Naive thymus-derived CD4-positive, alpha-beta T cell (primary cell): ENCODE data around the gene PGBD4. TPM values are rescaled to one million over a fixed set of nuclear protein-coding genes. Genes with fewer than 3 reads are reported as not detected.
A peak's percentile ranks its signal among the peaks of the same experiment; 100 is the strongest.

Experiments
- ATAC-seq: fragments of 150-1000 bp; cut with Tn5 transposase; 2 replicates; pipeline ENCODE4 v1.10.0; 2021; ENCODE audit warnings: mild to moderate bottlenecking, moderate library complexity
- CTCF ChIA-PET: fragments of 350-600 bp; sonication (Branson Sonifier 250); formaldehyde crosslinking; loops from one replicate; lab custom pipeline; 2021; ENCODE audit warnings: antibody characterized with exemption; lab: Charles Lee
- POLR2A ChIA-PET: fragments of 350-600 bp; sonication (Branson Sonifier 250); formaldehyde crosslinking; loops from one replicate; lab custom pipeline; 2021; ENCODE audit warnings: antibody characterized with exemption, inconsistent platforms; lab: Charles Lee
- DNase-seq, 9 donors: peaks; one replicate each; pipeline versions ENCODE4 v3.0.0 to v3.0.0-alpha.2; 2020 to 2022; ENCODE audit warnings: mixed read lengths in 1 of 9
- H3K27ac ChIP-seq: one replicate; pipeline ENCODE4 v1.7.0; 2013; ENCODE audit warnings: mild to moderate bottlenecking, low read depth, low read length, moderate library complexity
- H3K27me3 ChIP-seq, 2 donors: one replicate each; pipeline ENCODE4 v1.7.0; 2013; ENCODE audit warnings: low read length in 2 of 2, mild to moderate bottlenecking in 2 of 2, moderate library complexity in 2 of 2; ENCODE audit not compliant: control insufficient read depth in 2 of 2, insufficient read depth in 2 of 2
- H3K36me3 ChIP-seq, 3 experiments: 1 replicate in 2 of 3; 2 replicates in 1 of 3; pipeline ENCODE4 v1.7.0; 2013; ENCODE audit warnings: low read length in 3 of 3, mild to moderate bottlenecking in 3 of 3, moderate library complexity in 1 of 3; ENCODE audit not compliant: insufficient read depth in 3 of 3, control insufficient read depth in 2 of 3
- H3K4me1 ChIP-seq, 2 donors: one replicate each; pipeline ENCODE4 v1.7.0; 2013; ENCODE audit warnings: low read length in 2 of 2, mild to moderate bottlenecking in 2 of 2, moderate library complexity in 1 of 2; ENCODE audit not compliant: control insufficient read depth in 2 of 2, insufficient read depth in 2 of 2
- H3K4me3 ChIP-seq: 2 replicates; pipeline ENCODE4 v1.7.0; 2013; ENCODE audit warnings: mild to moderate bottlenecking, low read length
- H3K9me3 ChIP-seq, 3 experiments: 1 replicate in 2 of 3; 2 replicates in 1 of 3; pipeline ENCODE4 v1.7.0; 2013; ENCODE audit warnings: low read length in 3 of 3; ENCODE audit not compliant: control insufficient read depth in 2 of 3
- H3K27ac Mint-ChIP-seq, 9 donors: one replicate each; pipeline ENCODE4 v1.8.0; 2020 to 2022; ENCODE audit warnings: mixed read lengths in 9 of 9, mild to moderate bottlenecking in 8 of 9, moderate library complexity in 5 of 9, inconsistent platforms in 2 of 9
- H3K27me3 Mint-ChIP-seq, 5 donors: one replicate each; pipeline ENCODE4 v1.8.0; 2021 to 2022; ENCODE audit warnings: mixed read lengths in 5 of 5, mild to moderate bottlenecking in 1 of 5
- H3K36me3 Mint-ChIP-seq, 5 donors: one replicate each; pipeline ENCODE4 v1.8.0; 2020 to 2022; ENCODE audit warnings: mixed read lengths in 5 of 5, mild to moderate bottlenecking in 3 of 5, inconsistent platforms in 1 of 5
- H3K4me1 Mint-ChIP-seq, 7 donors: one replicate each; pipeline ENCODE4 v1.8.0; 2020 to 2022; ENCODE audit warnings: mixed read lengths in 7 of 7, mild to moderate bottlenecking in 3 of 7, inconsistent platforms in 1 of 7
- H3K4me3 Mint-ChIP-seq, 10 donors: one replicate each; pipeline ENCODE4 v1.8.0; 2020 to 2022; ENCODE audit warnings: mild to moderate bottlenecking in 10 of 10, mixed read lengths in 10 of 10, moderate library complexity in 6 of 10, inconsistent platforms in 2 of 10
- H3K9me3 Mint-ChIP-seq, 11 donors: one replicate each; pipeline ENCODE4 v1.8.0; 2020 to 2022; ENCODE audit warnings: mixed read lengths in 11 of 11, mild to moderate bottlenecking in 4 of 11, inconsistent platforms in 1 of 11, moderate library complexity in 1 of 11
- intact Hi-C, 2 donors: fragments of 100-400 bp; cut with micrococcal nuclease; formaldehyde crosslinking; loops; one replicate each; pipeline ENCODE4 v1.15.1; 2023
- polyA plus RNA-seq, 2 donors: library from polyadenylated mRNA; unstranded; fragments of 300-500 nt; fragmentation: Illumina TruSeq; gene quantifications; one replicate each; pipeline ENCODE4 v1.2.3, GENCODE V29; 2021
- total RNA-seq, 6 experiments: library from RNA in 5 of 6; stranded (reverse) in 5 of 6; gene quantifications; 1 replicate in 5 of 6; 2 replicates in 1 of 6; pipeline ENCODE4 v1.2.3 and lab custom pipeline; 2021 to 2026

PGBD4 gene
- total and polyA plus RNA-seq, 7 experiments from 2014 or later = 1.5 to 6.5 (median 3.5) TPM

DNA sequence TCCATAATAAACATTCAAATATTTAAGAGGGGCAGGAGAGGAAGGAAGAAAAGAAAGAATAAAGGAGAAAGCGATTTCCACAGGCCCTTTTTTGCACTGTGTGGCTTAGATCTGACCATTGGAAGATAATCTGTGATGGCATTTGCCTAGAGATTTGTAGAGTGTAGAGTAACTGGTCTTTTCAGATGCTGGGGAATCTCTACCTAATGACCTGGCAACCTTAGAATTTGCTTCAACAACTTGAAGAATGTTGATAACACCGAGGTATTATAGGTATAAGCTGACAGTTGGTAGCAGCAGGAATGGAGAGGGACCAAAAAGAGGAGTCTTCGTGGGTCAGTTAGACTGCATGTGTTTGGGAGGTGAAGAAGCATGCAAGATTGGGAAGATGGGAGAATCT is 41.9 kb upstream of the PGBD4 start:
- ATAC-seq (no peak), DNase-seq (no peak)
- Mint-ChIP-seq H3K4me3 (no peak overlapping the region), H3K27ac (no peak overlapping the region), H3K36me3 (no peaks in the 10 kb centered on the region), H3K27me3 (peaks cover 0 to 2% (median 0%) of the 10 kb centered on the region in 5 donors), H3K4me1 (peaks cover 0 to 10% (median 4%) of the 10 kb centered on the region in 7 donors), H3K9me3 (no peaks in the 10 kb centered on the region)
- intact Hi-C loops = no loop called here
- no peaks in the 10 kb centered on the region for H3K27me3 ChIP-seq
- no peaks in the 10 kb centered on the region for H3K4me1 ChIP-seq
- no peak overlapping the region for H3K4me3 ChIP-seq
- H3K9me3 ChIP-seq = no peaks in the 10 kb centered on the region
- ChIA-PET CTCF (interaction anchor here (0.8 to 5.9 kb wide), 2 partner anchors 149 to 572 kb away, joined by 3 to 59 read pairs; partner anchors contain the start of gene KATNBL1), POLR2A (no interaction called here)
- no peak overlapping the region for H3K27ac ChIP-seq
- H3K36me3 ChIP-seq = no peaks in the 10 kb centered on the region

DNA sequence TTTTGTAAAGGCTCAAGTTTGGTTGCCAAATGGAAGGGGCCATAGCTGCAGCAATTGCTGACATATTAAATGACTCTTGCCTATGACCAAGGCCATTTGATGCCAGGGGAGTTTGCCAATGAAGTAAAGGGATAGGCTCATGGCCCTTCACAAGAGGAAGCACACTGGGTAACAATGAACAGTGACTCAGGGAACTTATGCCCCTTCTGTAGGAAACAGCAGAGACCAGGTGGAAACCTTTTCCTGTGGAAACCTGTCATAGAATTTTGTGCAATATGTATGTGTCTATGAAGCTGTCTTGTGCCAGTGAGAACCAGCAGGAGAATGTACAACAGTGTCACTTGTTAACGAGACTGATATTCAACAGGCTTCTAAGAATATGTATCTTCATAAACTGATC is 37.4 kb upstream of the PGBD4 start:
- CTCF ChIA-PET = interaction anchor here (0.6 to 5.9 kb wide), 2 partner anchors 145 to 855 kb away, joined by 3 to 59 read pairs; partner anchors contain the start of gene KATNBL1
- H3K27ac Mint-ChIP-seq = peak overlapping the region in 2 of 9 donors; percentile 39 to 48
- POLR2A ChIA-PET = no interaction called here

GRCh38 chr15:34065261-34065660 is 36.6 kb upstream of the PGBD4 start:
- no peaks in the 10 kb centered on the region for H3K36me3 ChIP-seq
- Mint-ChIP-seq H3K36me3 (no peaks in the 10 kb centered on the region), H3K9me3 (no peaks in the 10 kb centered on the region), H3K27ac (peak overlapping the region in 1 of 9 donors; percentile 19), H3K4me3 (no peak overlapping the region), H3K27me3 (no peaks in the 10 kb centered on the region), H3K4me1 (peaks cover 0 to 10% (median 4%) of the 10 kb centered on the region in 7 donors)
- H3K9me3 ChIP-seq = no peaks in the 10 kb centered on the region
- POLR2A ChIA-PET = no interaction called here
- intact Hi-C loops = no loop called here
- DNase-seq = no peak
- no peak overlapping the region for H3K27ac ChIP-seq
- no peaks in the 10 kb centered on the region for H3K4me1 ChIP-seq
- ATAC-seq = no peak
- CTCF ChIA-PET = no interaction called here
- H3K4me3 ChIP-seq = no peak overlapping the region
- no peaks in the 10 kb centered on the region for H3K27me3 ChIP-seq

More for the DNA sequence above, 37.4 kb upstream of the PGBD4 start:
- H3K36me3 ChIP-seq = no peaks in the 10 kb centered on the region
- intact Hi-C loops = no loop called here
- DNase-seq (no peak), ATAC-seq (no peak)
- peaks cover 0 to 2% (median 0%) of the 10 kb centered on the region in 5 donors for H3K27me3 Mint-ChIP-seq
- H3K36me3 Mint-ChIP-seq = no peaks in the 10 kb centered on the region
- no peak overlapping the region for H3K27ac ChIP-seq
- H3K4me1 ChIP-seq = no peaks in the 10 kb centered on the region
- H3K4me1 Mint-ChIP-seq = peaks cover 0 to 10% (median 4%) of the 10 kb centered on the region in 7 donors
- H3K9me3 ChIP-seq = no peaks in the 10 kb centered on the region
- H3K9me3 Mint-ChIP-seq = no peaks in the 10 kb centered on the region
- no peak overlapping the region for H3K4me3 Mint-ChIP-seq
- H3K4me3 ChIP-seq = no peak overlapping the region
- H3K27me3 ChIP-seq = no peaks in the 10 kb centered on the region

GRCh38 chr15:34065941-34066340 is 35.9 kb upstream of the PGBD4 start:
- Mint-ChIP-seq H3K27ac (peak overlapping the region in 2 of 9 donors; percentile 5 to 49), H3K36me3 (no peaks in the 10 kb centered on the region), H3K4me3 (no peak overlapping the region), H3K27me3 (no peaks in the 10 kb centered on the region), H3K9me3 (no peaks in the 10 kb centered on the region), H3K4me1 (peaks cover 0 to 10% (median 4%) of the 10 kb centered on the region in 7 donors)
- intact Hi-C loops = no loop called here
- DNase-seq (no peak), ATAC-seq (no peak)
- no peaks in the 10 kb centered on the region for H3K27me3 ChIP-seq
- H3K9me3 ChIP-seq = no peaks in the 10 kb centered on the region
- H3K4me1 ChIP-seq = no peaks in the 10 kb centered on the region
- H3K4me3 ChIP-seq = no peak overlapping the region
- ChIA-PET POLR2A (no interaction called here), CTCF (no interaction called here)
- no peak overlapping the region for H3K27ac ChIP-seq
- H3K36me3 ChIP-seq = no peaks in the 10 kb centered on the region

GRCh38 chr15:34070003-34070402 is 31.9 kb upstream of the PGBD4 start:
- Histone ChIP-seq H3K4me3 (no peak overlapping the region), H3K36me3 (no peaks in the 10 kb centered on the region), H3K4me1 (no peaks in the 10 kb centered on the region), H3K9me3 (no peaks in the 10 kb centered on the region), H3K27ac (no peak overlapping the region), H3K27me3 (no peaks in the 10 kb centered on the region)
- no peak overlapping the region for H3K27ac Mint-ChIP-seq
- H3K27me3 Mint-ChIP-seq = no peaks in the 10 kb centered on the region
- peaks cover 0 to 4% (median 0%) of the 10 kb centered on the region in 5 donors for H3K36me3 Mint-ChIP-seq
- ChIA-PET CTCF (interaction anchor here (1.7 kb wide), 1 partner anchor 8 kb away, joined by 4 read pairs; no protein-coding TSS in a partner anchor), POLR2A (no interaction called here)
- no peak overlapping the region for H3K4me3 Mint-ChIP-seq
- no peaks in the 10 kb centered on the region for H3K4me1 Mint-ChIP-seq
- DNase-seq (no peak), ATAC-seq (no peak)
- H3K9me3 Mint-ChIP-seq = no peaks in the 10 kb centered on the region
- intact Hi-C loops = no loop called here

DNA sequence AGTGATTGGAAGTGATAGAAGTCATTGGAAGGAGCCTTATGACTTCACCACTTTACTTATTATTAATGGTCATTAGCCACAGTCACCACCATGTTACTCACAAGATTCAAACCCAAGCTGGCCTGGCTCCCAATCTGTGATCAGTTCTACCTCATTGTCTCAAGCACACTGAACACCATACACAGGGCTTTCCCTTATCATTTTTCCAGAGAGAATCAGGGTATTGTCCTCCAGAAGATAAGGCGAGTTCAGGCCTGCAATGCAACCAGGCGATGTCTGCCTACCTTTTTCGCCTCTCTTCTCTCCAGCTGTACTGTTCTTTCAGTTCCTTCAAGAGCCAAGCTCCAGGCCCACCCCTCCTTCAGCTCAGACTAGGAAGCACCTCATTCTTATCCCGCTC is 25.1 kb upstream of the PGBD4 start:
- no peaks in the 10 kb centered on the region for H3K27me3 Mint-ChIP-seq
- no peak for ATAC-seq
- no peak overlapping the region for H3K27ac ChIP-seq
- H3K4me3 Mint-ChIP-seq = no peak overlapping the region
- H3K27ac Mint-ChIP-seq = no peak overlapping the region
- H3K4me1 Mint-ChIP-seq = no peaks in the 10 kb centered on the region
- no peaks in the 10 kb centered on the region for H3K36me3 ChIP-seq
- DNase-seq = no peak
- intact Hi-C loops = no loop called here
- peaks cover 0 to 29% (median 0%) of the 10 kb centered on the region in 5 donors for H3K36me3 Mint-ChIP-seq
- ChIA-PET CTCF (no interaction called here), POLR2A (no interaction called here)
- no peaks in the 10 kb centered on the region for H3K9me3 Mint-ChIP-seq
- no peak overlapping the region for H3K4me3 ChIP-seq
- no peaks in the 10 kb centered on the region for H3K27me3 ChIP-seq
- H3K4me1 ChIP-seq = no peaks in the 10 kb centered on the region
- no peaks in the 10 kb centered on the region for H3K9me3 ChIP-seq

DNA sequence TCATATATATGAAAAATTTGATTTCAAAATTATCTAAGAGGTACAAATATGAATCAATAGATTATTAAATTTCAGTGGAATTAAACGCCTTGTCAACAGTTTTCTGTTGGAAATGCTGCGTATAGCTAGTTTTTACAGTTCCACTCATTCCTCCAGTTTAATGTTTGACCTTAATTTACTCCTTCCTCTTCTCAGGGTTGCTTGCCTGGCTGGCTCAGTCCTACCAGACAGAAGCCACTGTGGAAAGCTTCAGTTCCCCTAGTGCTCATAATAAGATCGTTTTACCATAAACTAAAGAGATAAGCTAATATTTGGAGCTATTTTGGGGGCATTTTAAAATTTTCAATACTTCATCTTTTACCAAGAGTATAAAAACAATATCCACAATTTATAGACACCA is 23.0 kb upstream of the PGBD4 start:
- H3K9me3 ChIP-seq = no peaks in the 10 kb centered on the region
- H3K27me3 ChIP-seq = no peaks in the 10 kb centered on the region
- no peak overlapping the region for H3K4me3 Mint-ChIP-seq
- ATAC-seq (no peak), DNase-seq (no peak)
- H3K9me3 Mint-ChIP-seq = no peaks in the 10 kb centered on the region
- H3K27ac Mint-ChIP-seq = no peak overlapping the region
- no peaks in the 10 kb centered on the region for H3K4me1 Mint-ChIP-seq
- intact Hi-C loops = no loop called here
- H3K27ac ChIP-seq = no peak overlapping the region
- H3K4me3 ChIP-seq = no peak overlapping the region
- ChIA-PET POLR2A (no interaction called here), CTCF (no interaction called here)
- no peaks in the 10 kb centered on the region for H3K27me3 Mint-ChIP-seq
- peaks cover 0 to 34% (median 5%) of the 10 kb centered on the region in 5 donors for H3K36me3 Mint-ChIP-seq
- peaks cover 0 to 6% (median 5%) of the 10 kb centered on the region in 3 experiments for H3K36me3 ChIP-seq
- H3K4me1 ChIP-seq = no peaks in the 10 kb centered on the region
